Measurements from ENCODE around the gene NEGR1.

DNA sequence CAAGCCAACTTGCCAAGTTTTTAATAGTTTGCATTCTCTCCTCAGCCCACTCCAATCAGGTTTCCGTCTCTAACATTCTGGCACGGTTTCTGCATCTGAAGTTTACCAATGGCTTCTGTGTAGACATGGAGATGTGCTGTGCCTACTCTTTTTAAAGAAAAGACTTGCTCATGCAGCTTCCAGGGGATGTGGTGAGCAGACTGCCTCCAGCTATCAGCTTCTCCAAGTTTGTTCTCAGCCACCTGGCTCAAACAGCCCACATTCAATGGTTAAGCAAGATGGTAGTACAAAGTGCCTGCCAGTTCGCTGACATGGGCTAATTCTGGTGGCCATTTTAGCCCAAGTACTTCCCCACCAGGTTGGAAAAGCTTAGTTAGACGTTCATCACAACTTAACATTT is 465.3 kb downstream of the NEGR1 start:
- TF ChIP-seq CTCF (IDR thresholded peaks at IDR 0.05) (no peak), NR3C1 (CRISPR knock-in tag; conservative IDR thresholded peaks at IDR 0.05; ENCODE audit: low read depth) (no peak), ATF1 (CRISPR knock-in tag; IDR thresholded peaks at IDR 0.05) (no peak), TP53 (CRISPR knock-in tag; IDR thresholded peaks at IDR 0.05) (no peak), E2F5 (CRISPR knock-in tag; IDR thresholded peaks at IDR 0.05) (no peak), IRF2 (CRISPR knock-in tag; IDR thresholded peaks at IDR 0.05; ENCODE audit: borderline replicate concordance, low read depth) (no peak)
- TF ChIP-seq, protein P1, sequence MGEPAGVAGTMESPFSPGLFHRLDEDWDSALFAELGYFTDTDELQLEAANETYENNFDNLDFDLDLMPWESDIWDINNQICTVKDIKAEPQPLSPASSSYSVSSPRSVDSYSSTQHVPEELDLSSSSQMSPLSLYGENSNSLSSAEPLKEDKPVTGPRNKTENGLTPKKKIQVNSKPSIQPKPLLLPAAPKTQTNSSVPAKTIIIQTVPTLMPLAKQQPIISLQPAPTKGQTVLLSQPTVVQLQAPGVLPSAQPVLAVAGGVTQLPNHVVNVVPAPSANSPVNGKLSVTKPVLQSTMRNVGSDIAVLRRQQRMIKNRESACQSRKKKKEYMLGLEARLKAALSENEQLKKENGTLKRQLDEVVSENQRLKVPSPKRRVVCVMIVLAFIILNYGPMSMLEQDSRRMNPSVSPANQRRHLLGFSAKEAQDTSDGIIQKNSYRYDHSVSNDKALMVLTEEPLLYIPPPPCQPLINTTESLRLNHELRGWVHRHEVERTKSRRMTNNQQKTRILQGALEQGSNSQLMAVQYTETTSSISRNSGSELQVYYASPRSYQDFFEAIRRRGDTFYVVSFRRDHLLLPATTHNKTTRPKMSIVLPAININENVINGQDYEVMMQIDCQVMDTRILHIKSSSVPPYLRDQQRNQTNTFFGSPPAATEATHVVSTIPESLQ (CRISPR knock-in tag; IDR thresholded peaks at IDR 0.05) = no peak
- TF ChIP-seq, protein P2, sequence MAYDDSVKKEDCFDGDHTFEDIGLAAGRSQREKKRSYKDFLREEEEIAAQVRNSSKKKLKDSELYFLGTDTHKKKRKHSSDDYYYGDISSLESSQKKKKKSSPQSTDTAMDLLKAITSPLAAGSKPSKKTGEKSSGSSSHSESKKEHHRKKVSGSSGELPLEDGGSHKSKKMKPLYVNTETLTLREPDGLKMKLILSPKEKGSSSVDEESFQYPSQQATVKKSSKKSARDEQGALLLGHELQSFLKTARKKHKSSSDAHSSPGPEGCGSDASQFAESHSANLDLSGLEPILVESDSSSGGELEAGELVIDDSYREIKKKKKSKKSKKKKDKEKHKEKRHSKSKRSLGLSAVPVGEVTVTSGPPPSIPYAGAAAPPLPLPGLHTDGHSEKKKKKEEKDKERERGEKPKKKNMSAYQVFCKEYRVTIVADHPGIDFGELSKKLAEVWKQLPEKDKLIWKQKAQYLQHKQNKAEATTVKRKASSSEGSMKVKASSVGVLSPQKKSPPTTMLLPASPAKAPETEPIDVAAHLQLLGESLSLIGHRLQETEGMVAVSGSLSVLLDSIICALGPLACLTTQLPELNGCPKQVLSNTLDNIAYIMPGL (CRISPR knock-in tag; IDR thresholded peaks at IDR 0.05) = no peak
